Suprapubic skin (tissue), 4 donors: Measurements from ENCODE around the gene SHBG. TPM values are rescaled to one million over a fixed set of nuclear protein-coding genes. Genes with fewer than 3 reads are reported as not detected.

Experiments used
- DNase-seq, 2 donors: peaks; one replicate each; pipeline ENCODE4 v3.0.0-alpha.2; 2019; ENCODE audit warnings: low spot score in 2 of 2
- H3K27ac ChIP-seq: fragments of 200-600 bp; sonication (generic); one replicate; pipeline ENCODE4 v1.5.1; 2019
- H3K27me3 ChIP-seq: fragments of 200-600 bp; sonication (generic); one replicate; pipeline ENCODE4 v1.5.1; 2019
- H3K36me3 ChIP-seq: fragments of 200-600 bp; sonication (generic); one replicate; pipeline ENCODE4 v1.5.1; 2019
- H3K4me1 ChIP-seq: fragments of 200-600 bp; sonication (generic); one replicate; pipeline ENCODE4 v1.5.1; 2019
- H3K4me3 ChIP-seq: fragments of 200-600 bp; sonication (generic); one replicate; pipeline ENCODE4 v1.5.1; 2019; ENCODE audit warnings: mild to moderate bottlenecking
- H3K9me3 ChIP-seq: fragments of 200-600 bp; sonication (generic); one replicate; pipeline ENCODE4 v1.5.1; 2019
- EP300 ChIP-seq: sonication (generic); formaldehyde crosslinking; IDR thresholded peaks from one replicate; pipeline ENCODE4 v1.6.1; 2017; ENCODE audit warnings: antibody characterized with exemption
- POLR2A ChIP-seq, 2 donors: fragments of 450-650 bp; IDR thresholded peaks; one replicate each; pipeline ENCODE4 v1.6.1; 2017; ENCODE audit warnings: antibody characterized with exemption in 2 of 2, mild to moderate bottlenecking in 2 of 2, moderate library complexity in 2 of 2
- POLR2AphosphoS5 ChIP-seq, 3 donors: sonication (generic); formaldehyde crosslinking; IDR thresholded peaks; one replicate each; pipeline ENCODE4 v1.6.1; 2017; ENCODE audit warnings: antibody characterized with exemption in 3 of 3
- whole genome bisulfite sequencing: methylation state at CpG from one replicate; pipeline ENCODE4 v1.1.5; 2018; 5-methylcytosine and 5-hydroxymethylcytosine counted together
- total RNA-seq, 4 donors: library from RNA; depleted of rRNA; stranded (reverse); fragments of >200 nt; gene quantifications; one replicate each; pipeline ENCODE4 v1.1.0, GENCODE V29; 2016
- TF ChIP-seq, protein P1 (sequence below), 2 donors: fragments of 200-600 bp in 1 of 2; fragments of 450-650 bp in 1 of 2; sonication (generic) in 1 of 2; IDR thresholded peaks; one replicate each; pipeline ENCODE4 v1.5.1; 2016 to 2019; ENCODE audit warnings: antibody characterized with exemption in 2 of 2, mild to moderate bottlenecking in 1 of 2, moderate library complexity in 1 of 2

SHBG gene, protein sequence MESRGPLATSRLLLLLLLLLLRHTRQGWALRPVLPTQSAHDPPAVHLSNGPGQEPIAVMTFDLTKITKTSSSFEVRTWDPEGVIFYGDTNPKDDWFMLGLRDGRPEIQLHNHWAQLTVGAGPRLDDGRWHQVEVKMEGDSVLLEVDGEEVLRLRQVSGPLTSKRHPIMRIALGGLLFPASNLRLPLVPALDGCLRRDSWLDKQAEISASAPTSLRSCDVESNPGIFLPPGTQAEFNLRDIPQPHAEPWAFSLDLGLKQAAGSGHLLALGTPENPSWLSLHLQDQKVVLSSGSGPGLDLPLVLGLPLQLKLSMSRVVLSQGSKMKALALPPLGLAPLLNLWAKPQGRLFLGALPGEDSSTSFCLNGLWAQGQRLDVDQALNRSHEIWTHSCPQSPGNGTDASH
- total RNA-seq: not detected

DNA sequence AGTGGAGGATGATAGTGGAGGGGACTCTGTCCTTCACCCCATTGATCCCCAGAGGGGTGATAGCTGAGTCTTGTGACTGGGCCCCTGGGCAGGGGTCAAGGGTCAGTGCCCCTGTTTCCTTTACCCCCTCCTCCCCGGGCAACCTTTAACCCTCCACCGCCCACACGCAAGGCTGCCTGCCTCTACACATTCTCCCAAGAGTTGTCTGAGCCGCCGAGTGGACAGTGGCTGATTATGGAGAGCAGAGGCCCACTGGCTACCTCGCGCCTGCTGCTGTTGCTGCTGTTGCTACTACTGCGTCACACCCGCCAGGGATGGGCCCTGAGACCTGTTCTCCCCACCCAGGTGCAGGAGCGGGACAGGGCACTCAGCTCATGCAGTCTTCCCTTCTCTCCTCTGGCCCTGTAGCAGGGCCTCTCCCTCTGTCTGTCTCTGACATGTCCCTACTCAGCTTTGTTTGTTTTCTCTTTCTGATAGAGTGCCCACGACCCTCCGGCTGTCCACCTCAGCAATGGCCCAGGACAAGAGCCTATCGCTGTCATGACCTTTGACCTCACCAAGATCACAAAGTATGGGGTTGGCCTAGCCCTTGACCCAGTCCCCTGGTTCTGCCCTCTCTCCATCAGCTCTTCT lies at the start of gene SHBG:
TSS of gene SHBG (plus strand) at position 197 of the 633 bp plus-strand sequence. CDS start at position 235, 38 bp downstream.
- H3K36me3 ChIP-seq: no peaks in the 10 kb centered on the region
- peaks cover 14% of the 10 kb centered on the region for H3K4me1 ChIP-seq
- H3K27me3 ChIP-seq: no peaks in the 10 kb centered on the region
- TF ChIP-seq EP300 (no peak), POLR2A (IDR thresholded peaks at IDR 0.05) (no peak), POLR2AphosphoS5 (IDR thresholded peaks at IDR 0.05) (no peak)
- TF ChIP-seq, protein P1, sequence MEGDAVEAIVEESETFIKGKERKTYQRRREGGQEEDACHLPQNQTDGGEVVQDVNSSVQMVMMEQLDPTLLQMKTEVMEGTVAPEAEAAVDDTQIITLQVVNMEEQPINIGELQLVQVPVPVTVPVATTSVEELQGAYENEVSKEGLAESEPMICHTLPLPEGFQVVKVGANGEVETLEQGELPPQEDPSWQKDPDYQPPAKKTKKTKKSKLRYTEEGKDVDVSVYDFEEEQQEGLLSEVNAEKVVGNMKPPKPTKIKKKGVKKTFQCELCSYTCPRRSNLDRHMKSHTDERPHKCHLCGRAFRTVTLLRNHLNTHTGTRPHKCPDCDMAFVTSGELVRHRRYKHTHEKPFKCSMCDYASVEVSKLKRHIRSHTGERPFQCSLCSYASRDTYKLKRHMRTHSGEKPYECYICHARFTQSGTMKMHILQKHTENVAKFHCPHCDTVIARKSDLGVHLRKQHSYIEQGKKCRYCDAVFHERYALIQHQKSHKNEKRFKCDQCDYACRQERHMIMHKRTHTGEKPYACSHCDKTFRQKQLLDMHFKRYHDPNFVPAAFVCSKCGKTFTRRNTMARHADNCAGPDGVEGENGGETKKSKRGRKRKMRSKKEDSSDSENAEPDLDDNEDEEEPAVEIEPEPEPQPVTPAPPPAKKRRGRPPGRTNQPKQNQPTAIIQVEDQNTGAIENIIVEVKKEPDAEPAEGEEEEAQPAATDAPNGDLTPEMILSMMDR (IDR thresholded peaks at IDR 0.05): no peak
- H3K27ac ChIP-seq: no peak within 1 kb of the TSS
- no peak within 1 kb of the TSS for H3K4me3 ChIP-seq
- 93% methylated on average over 8 of the region's 13 CpGs for WGBS
- DNase-seq: no peak
- H3K9me3 ChIP-seq: no peaks in the 10 kb centered on the region

DNA sequence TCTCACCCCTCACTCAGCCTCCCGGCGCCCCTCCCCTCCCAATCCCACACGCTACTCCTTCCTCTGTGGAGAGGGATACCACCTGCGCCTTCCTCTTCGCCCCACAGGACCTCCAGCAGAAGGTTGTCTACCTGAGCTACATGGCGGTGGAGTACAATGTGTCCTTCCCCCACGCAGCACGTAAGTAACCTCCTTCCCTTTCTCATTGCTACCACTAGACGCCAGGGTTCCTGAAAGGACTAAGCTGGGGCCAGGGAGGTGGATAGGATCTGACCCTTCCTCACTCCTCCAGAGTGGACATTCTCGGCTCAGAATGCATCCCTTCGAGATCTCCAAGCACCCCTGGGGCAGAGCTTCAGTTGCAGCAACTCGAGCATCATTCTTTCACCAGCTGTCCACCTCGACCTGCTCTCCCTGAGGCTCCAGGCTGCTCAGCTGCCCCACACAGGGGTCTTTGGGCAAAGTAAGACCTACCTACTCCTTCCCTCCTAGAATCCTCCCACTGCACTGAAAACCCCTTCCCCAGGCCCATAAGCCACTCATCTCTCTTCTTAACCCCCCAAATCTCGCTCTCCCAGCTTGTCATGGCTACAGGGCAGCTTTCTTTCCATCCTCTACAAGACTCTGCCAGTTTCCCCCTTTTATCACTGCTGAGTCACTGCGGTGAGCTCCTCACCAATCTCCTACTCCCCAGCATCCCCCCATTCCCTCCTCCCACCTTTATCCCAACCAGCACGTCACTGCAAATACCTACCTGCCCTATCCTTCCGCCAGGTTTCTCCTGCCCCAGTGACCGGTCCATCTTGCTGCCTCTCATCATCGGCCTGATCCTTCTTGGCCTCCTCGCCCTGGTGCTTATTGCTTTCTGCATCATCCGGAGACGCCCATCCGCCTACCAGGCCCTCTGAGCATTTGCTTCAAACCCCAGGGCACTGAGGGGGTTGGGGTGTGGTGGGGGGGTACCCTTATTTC lies 49.0 kb upstream of the SHBG start:
- TF ChIP-seq EP300: no peak
- TF ChIP-seq POLR2AphosphoS5 (IDR thresholded peaks at IDR 0.05): no peak
- TF ChIP-seq, protein P1 (IDR thresholded peaks at IDR 0.05): no peak
- TF ChIP-seq POLR2A (IDR thresholded peaks at IDR 0.05): no peak
- peak overlapping the region; percentile 60 for H3K4me3 ChIP-seq
- H3K4me1 ChIP-seq: peaks cover 87% of the 10 kb centered on the region
- H3K27ac ChIP-seq: peak overlapping the region; percentile 90
- 76% methylated on average over 23 of the region's 23 CpGs for WGBS
- no peak for DNase-seq
- H3K9me3 ChIP-seq: no peaks in the 10 kb centered on the region
- peaks cover 30% of the 10 kb centered on the region for H3K36me3 ChIP-seq
- H3K27me3 ChIP-seq: no peaks in the 10 kb centered on the region

DNA sequence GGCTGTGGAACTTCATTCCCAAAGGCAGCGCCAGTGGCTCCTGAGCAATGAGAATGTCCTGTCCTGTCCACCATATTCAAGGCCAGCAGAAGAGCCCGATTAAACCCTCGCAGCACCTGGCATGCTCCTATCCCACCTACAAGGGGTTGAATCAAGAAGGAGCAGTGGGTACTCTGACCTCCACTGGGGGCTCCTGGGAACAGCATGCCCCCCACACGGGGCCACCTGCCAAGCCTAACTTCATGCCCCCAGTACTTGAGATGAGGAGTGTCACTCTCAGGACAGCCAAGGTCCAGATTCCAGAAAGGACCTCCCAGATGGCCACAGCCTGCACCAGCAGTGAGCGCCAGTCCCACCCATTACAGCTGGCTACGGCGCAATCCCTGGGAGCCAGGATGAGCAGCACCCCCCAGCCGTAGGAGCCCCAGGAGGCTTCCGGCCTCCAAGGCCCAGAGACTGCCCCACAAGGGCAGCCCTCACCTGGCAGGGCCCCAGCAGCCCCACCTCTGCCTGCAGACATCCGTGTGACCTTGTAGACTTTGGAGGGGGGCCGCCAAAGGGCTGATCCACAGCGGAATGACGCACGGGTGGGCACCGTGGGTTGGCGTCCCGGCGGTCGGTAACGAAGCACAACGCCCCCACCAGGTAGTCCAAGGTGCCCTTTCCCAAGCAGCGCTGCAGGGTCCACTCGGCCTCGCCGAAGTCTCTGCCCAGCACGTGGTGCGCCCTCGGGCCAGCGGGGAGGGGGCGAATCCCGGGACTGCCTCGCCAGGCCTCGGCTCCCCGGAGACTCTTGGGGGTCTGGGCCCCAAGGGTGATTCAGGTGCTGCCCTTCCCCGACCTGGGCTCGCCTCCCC lies 47.3 kb upstream of the SHBG start:
- no peak for DNase-seq
- H3K4me1 ChIP-seq: peaks cover 83% of the 10 kb centered on the region
- peak overlapping the region; percentile 96 for H3K27ac ChIP-seq
- 73% methylated on average over 5 of the region's 36 CpGs for WGBS
- TF ChIP-seq, protein P1 (IDR thresholded peaks at IDR 0.05): no peak
- TF ChIP-seq POLR2AphosphoS5 (IDR thresholded peaks at IDR 0.05) (no peak), EP300 (no peak), POLR2A (IDR thresholded peaks at IDR 0.05) (no peak)
- peaks cover 19% of the 10 kb centered on the region for H3K36me3 ChIP-seq
- H3K4me3 ChIP-seq: peak overlapping the region; percentile 60
- H3K9me3 ChIP-seq: no peaks in the 10 kb centered on the region
- no peaks in the 10 kb centered on the region for H3K27me3 ChIP-seq

DNA sequence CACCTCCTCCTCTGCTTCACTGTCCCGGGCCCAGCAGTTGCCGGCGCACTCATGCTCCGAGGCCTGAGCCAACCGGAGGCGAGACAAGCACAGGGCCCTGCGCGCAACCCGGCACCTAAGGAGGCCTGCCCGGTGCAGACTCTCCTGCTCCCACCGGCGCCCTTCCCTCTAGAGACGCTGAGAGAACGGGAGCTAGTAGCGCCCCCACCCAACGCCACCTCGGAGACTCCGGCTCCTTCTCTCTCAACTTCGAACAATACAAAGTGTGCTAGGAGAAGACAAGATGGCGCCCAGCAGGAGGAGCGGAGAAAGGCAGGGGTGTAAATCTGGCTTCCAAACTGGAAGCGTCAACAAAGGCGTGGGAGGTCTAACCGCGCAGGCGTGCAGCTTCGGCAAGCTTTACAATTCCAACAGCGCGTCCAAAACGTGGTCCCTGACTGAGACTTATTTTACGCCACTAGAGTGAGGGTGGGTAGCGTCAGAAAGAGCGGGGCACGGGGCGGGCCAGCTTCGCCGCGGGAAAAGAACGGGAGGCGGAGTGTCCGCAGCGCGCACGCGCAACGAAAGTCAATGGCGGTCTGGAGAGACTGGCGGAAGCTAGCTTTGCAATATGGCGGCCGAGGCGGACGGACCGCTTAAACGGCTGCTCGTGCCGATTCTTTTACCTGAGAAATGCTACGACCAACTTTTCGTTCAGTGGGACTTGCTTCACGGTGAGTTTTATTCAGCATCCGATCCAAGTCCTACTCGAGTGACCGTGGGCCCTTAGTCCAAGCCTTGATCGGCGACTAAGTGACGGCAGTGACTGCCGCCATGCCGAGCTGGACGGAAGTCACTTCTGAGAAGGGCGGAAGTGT lies 46.5 kb upstream of the SHBG start, which contains the start of gene MPDU1:
TSS of gene MPDU1 (plus strand) at position 600 of the 857 bp plus-strand sequence. CDS start at position 611, 11 bp downstream.
- H3K27me3 ChIP-seq: no peaks in the 10 kb centered on the region
- H3K9me3 ChIP-seq: no peaks in the 10 kb centered on the region
- 9% methylated on average over 60 of the region's 69 CpGs for WGBS
- peak within 1 kb of the TSS; percentile 60 for H3K4me3 ChIP-seq
- peak within 1 kb of the TSS; percentile 96 for H3K27ac ChIP-seq
- peaks cover 11% of the 10 kb centered on the region for H3K36me3 ChIP-seq
- TF ChIP-seq POLR2A (IDR thresholded peaks at IDR 0.05) (peak in 1 of 2 donors; percentile 68), EP300 (no peak), POLR2AphosphoS5 (IDR thresholded peaks at IDR 0.05) (peak; percentile 43 to 98 (median 54))
- TF ChIP-seq, protein P1 (IDR thresholded peaks at IDR 0.05): no peak
- peaks cover 84% of the 10 kb centered on the region for H3K4me1 ChIP-seq
- peak; percentile 98 for DNase-seq
